Astrocyte of the cerebellum (primary cell): ENCODE measurements around the gene PPP2R3C.

Experiments used
- DNase-seq: peaks from one replicate; pipeline ENCODE4 v3.0.0-alpha.2; 2011; ENCODE audit warnings: low read depth
- H3K4me3 ChIP-seq: 2 replicates; pipeline ENCODE4 v1.5.1; 2011; ENCODE audit warnings: mild to moderate bottlenecking, low read depth, low read length, moderate library complexity
- in situ Hi-C: cut with HindIII; loops from 2 replicates; pipeline ENCODE4 v1.10.0; 2017; ENCODE audit warnings: low sequenced_read_pairs
- TF ChIP-seq, protein P1 (sequence below): IDR thresholded peaks from 2 replicates; pipeline ENCODE4 v1.5.1; 2012; ENCODE audit warnings: low read length, low read depth, moderate library complexity, mild to moderate bottlenecking; ENCODE audit errors: missing control alignments

The PPP2R3C gene

GRCh38 chr14:35085441-35085840 lies 36.3 kb downstream of the PPP2R3C start:
- DNase-seq = no peak
- TF ChIP-seq, protein P1, sequence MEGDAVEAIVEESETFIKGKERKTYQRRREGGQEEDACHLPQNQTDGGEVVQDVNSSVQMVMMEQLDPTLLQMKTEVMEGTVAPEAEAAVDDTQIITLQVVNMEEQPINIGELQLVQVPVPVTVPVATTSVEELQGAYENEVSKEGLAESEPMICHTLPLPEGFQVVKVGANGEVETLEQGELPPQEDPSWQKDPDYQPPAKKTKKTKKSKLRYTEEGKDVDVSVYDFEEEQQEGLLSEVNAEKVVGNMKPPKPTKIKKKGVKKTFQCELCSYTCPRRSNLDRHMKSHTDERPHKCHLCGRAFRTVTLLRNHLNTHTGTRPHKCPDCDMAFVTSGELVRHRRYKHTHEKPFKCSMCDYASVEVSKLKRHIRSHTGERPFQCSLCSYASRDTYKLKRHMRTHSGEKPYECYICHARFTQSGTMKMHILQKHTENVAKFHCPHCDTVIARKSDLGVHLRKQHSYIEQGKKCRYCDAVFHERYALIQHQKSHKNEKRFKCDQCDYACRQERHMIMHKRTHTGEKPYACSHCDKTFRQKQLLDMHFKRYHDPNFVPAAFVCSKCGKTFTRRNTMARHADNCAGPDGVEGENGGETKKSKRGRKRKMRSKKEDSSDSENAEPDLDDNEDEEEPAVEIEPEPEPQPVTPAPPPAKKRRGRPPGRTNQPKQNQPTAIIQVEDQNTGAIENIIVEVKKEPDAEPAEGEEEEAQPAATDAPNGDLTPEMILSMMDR = no peak
- no peak overlapping the region for H3K4me3 ChIP-seq
- in situ Hi-C loops = no loop called here

- in situ Hi-C loops = no loop called here
- no peak overlapping the region for H3K4me3 ChIP-seq
- TF ChIP-seq, protein P1 = no peak
- no peak for DNase-seq
Measured at GRCh38 chr14:35083530-35084150, 38.1 kb downstream of the PPP2R3C start.

DNA sequence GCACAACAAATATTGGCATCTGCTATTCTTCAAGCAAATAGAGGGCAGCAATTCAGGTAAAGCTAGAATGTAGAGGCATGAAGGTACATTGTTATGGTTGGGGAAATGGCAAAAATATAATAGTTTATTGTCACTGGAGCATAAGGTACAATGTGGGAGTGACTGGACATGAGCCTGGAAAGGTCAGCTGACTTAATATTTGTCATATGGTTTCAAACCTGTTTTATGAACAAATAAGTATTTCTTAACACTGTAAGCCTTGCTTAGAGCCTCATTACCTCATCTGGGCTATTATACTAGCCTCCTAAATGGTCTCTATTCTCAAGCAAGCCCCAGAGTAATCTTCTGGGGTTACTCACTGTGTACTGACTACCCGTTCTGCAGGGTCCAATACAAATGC lies 42.0 kb downstream of the PPP2R3C start:
- TF ChIP-seq, protein P1 = no peak
- DNase-seq = no peak
- in situ Hi-C loops = no loop called here
- no peak overlapping the region for H3K4me3 ChIP-seq

DNA sequence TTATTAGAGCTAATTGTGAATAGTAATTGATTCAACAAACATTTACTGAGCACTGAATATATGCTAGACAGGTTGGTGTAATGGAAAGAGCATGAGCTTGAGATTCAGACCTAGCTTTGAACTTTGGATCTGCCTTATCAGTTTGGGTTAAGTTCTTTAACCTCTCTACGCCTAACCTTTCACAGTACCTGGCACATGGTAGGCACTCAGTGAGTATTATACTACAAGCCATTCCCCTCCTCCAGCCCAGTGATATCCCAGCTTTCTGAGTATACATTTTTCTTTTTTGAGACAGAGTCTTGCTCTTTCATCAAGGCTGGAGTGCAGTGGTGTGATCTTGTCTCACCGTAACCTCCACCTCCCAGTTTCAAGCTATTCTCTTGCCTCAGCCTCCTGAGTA lies 43.7 kb downstream of the PPP2R3C start:
- in situ Hi-C loops = no loop called here
- H3K4me3 ChIP-seq = no peak overlapping the region
- no peak for DNase-seq
- TF ChIP-seq, protein P1 = no peak

DNA sequence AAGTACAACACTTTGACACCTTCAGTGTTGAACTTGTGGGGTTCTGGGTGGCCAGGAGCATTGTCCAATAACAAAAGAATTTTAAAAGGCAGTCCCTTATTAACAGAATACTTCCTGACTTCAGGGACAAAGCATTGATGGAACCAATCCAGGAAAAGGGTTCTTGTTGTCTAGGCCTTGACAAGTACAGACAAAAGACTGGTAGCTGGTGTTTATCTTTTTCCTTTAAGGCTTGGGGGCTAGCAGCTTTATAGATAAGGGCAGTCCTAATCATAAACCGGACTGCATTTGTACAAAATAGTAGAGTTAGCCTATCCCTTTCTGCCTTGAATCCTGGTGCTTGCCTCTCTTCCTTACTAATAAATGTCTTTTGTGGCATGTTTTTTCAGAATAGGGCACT lies 48.3 kb downstream of the PPP2R3C start:
- TF ChIP-seq, protein P1 = no peak
- no peak for DNase-seq
- in situ Hi-C loops = no loop called here
- no peak overlapping the region for H3K4me3 ChIP-seq

DNA sequence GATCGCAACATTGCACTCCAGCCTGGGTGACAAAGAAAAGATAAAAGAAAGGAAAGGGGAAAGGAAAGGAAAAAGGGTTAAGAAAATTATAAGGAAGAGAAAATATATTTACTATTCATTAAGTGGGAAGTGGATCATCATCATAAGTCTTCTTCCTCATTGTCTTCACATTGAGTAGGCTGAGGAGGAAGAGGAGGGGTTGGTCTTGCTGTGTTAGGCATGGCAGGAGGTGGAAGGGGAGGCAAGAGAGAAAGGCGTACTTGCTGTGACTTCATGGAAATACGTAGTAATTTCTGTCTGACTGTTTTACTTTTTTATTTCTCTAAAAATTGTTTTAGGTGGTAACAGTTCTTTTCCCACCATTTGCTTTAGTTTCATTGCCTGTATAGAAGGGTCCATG lies 49.6 kb downstream of the PPP2R3C start:
- in situ Hi-C loops = no loop called here

More for the DNA sequence above, 49.6 kb downstream of the PPP2R3C start:
- TF ChIP-seq, protein P1 = no peak
- no peak overlapping the region for H3K4me3 ChIP-seq
- DNase-seq = no peak
